Thoracic aorta (tissue), 2 donors: ENCODE results near the gene GCNT3. TPM values are rescaled to one million over a fixed set of nuclear protein-coding genes. Genes with fewer than 3 reads are reported as not detected.

Experiments
- ATAC-seq: fragments of 150-250 bp; one replicate; pipeline ENCODE4 v1.8.0; 2017; ENCODE audit warnings: low read depth; ENCODE audit not compliant: insufficient number of reproducible peaks, low FRiP score
- DNase-seq: peaks from one replicate; pipeline ENCODE4 v3.0.0-alpha.2; 2020; ENCODE audit warnings: low spot score
- H3K27ac ChIP-seq, 2 donors: fragments of 200-600 bp; sonication (generic); 1 replicate in 1 of 2; 2 replicates in 1 of 2; pipeline ENCODE4 v1.5.1; 2016; ENCODE audit warnings: mild to moderate bottlenecking in 2 of 2, moderate library complexity in 2 of 2
- H3K27me3 ChIP-seq: fragments of 200-600 bp; sonication (generic); replicated peaks from 2 replicates; pipeline ENCODE4 v1.6.0; 2016; ENCODE audit warnings: mild to moderate bottlenecking; ENCODE audit not compliant: insufficient read depth
- H3K36me3 ChIP-seq: fragments of 200-600 bp; sonication (generic); one replicate; pipeline ENCODE4 v1.5.1; 2016
- H3K4me1 ChIP-seq, 2 donors: fragments of 200-600 bp; sonication (generic); 1 replicate in 1 of 2; 2 replicates in 1 of 2; pipeline versions ENCODE4 v1.5.1 to v1.6.0; 2016; ENCODE audit warnings: low read depth in 2 of 2, mild to moderate bottlenecking in 1 of 2; ENCODE audit not compliant: control insufficient read depth in 1 of 2
- H3K4me3 ChIP-seq: fragments of 200-600 bp; sonication (generic); 2 replicates; pipeline ENCODE4 v1.5.1; 2016; ENCODE audit warnings: mild to moderate bottlenecking
- H3K9me3 ChIP-seq: fragments of 200-600 bp; sonication (generic); 2 replicates; pipeline ENCODE4 v1.5.1; 2016
- total RNA-seq, 2 donors: library from RNA; depleted of rRNA; stranded (reverse); fragments of >200 nt; gene quantifications; one replicate each; pipeline versions ENCODE4 v1.1.0 to v1.2.3, GENCODE V29; 2016
- TF ChIP-seq, protein P1 (sequence below): fragments of 200-600 bp; sonication (generic); IDR thresholded peaks from one replicate; pipeline ENCODE4 v1.5.1; 2019; ENCODE audit warnings: antibody characterized with exemption

Gene GCNT3
- total RNA-seq, 2 donors from 2014 or later = 0.92 TPM; not detected in 1

DNA sequence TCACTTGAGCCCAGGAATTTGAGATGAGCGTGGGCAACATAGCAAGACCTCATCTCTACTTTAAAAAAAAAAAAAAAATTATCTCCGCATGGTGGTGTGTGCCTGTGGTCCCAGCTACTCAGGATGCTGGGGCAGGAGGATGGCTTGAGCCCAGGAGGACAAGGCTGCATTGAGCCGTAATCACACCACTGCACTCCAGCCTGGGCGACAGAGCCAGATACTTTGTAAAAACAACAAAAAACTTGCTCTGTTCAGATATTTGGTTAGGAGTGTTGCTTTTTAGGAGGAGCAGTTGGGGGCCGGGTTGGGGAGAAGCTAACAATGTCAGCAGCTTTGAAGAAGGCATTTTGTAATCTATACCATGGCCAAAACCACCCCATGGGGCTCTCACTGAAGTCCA, 4.1 kb downstream of the GCNT3 start:
- no peaks in the 10 kb centered on the region for H3K4me1 ChIP-seq
- DNase-seq (no peak), ATAC-seq (no peak)
- no peaks in the 10 kb centered on the region for H3K27me3 ChIP-seq
- H3K36me3 ChIP-seq = no peaks in the 10 kb centered on the region
- TF ChIP-seq, protein P1, sequence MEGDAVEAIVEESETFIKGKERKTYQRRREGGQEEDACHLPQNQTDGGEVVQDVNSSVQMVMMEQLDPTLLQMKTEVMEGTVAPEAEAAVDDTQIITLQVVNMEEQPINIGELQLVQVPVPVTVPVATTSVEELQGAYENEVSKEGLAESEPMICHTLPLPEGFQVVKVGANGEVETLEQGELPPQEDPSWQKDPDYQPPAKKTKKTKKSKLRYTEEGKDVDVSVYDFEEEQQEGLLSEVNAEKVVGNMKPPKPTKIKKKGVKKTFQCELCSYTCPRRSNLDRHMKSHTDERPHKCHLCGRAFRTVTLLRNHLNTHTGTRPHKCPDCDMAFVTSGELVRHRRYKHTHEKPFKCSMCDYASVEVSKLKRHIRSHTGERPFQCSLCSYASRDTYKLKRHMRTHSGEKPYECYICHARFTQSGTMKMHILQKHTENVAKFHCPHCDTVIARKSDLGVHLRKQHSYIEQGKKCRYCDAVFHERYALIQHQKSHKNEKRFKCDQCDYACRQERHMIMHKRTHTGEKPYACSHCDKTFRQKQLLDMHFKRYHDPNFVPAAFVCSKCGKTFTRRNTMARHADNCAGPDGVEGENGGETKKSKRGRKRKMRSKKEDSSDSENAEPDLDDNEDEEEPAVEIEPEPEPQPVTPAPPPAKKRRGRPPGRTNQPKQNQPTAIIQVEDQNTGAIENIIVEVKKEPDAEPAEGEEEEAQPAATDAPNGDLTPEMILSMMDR = no peak
- no peak overlapping the region for H3K4me3 ChIP-seq
- H3K27ac ChIP-seq = no peak overlapping the region
- H3K9me3 ChIP-seq = no peaks in the 10 kb centered on the region

DNA sequence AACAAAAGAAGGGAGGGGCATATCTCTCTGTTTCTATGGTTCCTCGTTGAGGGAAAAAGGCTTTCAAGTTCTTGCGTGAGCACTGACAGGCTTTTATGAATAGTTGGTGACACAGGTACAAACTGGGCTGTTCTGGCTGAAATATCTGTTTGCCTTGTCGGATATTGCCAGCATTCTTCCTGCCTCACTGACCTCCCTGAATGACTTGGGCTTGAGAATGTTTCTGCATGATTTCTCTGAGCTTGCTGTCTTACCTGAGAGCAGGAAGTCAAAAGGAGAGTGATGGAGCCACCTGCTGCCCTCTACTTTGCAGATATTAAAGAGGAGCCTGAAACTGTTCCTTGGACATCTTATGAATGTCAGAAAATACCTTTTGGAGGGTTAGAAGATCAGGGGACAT, 4.8 kb downstream of the GCNT3 start:
- H3K36me3 ChIP-seq = no peaks in the 10 kb centered on the region
- DNase-seq (no peak), ATAC-seq (no peak)
- no peaks in the 10 kb centered on the region for H3K27me3 ChIP-seq
- no peaks in the 10 kb centered on the region for H3K4me1 ChIP-seq
- H3K9me3 ChIP-seq = no peaks in the 10 kb centered on the region
- H3K4me3 ChIP-seq = no peak overlapping the region
- H3K27ac ChIP-seq = no peak overlapping the region
- TF ChIP-seq, protein P1 = no peak

DNA sequence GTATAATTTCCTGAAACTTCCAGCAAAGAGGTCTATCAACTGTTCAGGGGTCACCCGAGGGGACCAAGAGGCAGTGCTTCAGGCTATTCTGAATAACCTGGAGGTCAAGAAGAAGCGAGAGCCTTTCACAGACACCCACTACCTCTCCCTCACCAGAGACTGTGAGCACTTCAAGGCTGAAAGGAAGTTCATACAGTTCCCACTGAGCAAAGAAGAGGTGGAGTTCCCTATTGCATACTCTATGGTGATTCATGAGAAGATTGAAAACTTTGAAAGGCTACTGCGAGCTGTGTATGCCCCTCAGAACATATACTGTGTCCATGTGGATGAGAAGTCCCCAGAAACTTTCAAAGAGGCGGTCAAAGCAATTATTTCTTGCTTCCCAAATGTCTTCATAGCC, 6.8 kb downstream of the GCNT3 start:
- H3K4me3 ChIP-seq = no peak overlapping the region
- no peak overlapping the region for H3K27ac ChIP-seq
- H3K9me3 ChIP-seq = no peaks in the 10 kb centered on the region
- ATAC-seq = no peak
- H3K4me1 ChIP-seq = no peaks in the 10 kb centered on the region
- H3K36me3 ChIP-seq = no peaks in the 10 kb centered on the region
- H3K27me3 ChIP-seq = no peaks in the 10 kb centered on the region
- TF ChIP-seq, protein P1 = no peak
- no peak for DNase-seq

DNA sequence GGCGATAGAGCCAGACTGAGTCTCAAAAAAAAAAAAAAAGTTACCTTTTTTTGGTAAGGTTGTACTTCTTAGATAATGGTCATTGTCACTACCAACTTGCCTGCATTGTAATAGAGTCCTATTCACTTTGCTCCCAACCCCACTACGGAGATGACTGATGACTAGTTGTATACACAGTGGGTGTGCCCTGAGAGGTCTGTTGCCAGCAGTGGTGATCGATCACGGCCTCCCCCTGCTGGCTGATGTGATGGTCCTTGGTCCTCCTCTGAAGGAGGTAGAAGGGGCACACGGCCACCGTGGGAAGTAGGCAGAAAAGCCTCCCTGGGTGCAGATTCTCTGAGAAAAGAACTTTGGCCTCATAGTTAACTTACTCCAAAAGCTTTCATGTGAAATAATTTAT, 10.7 kb downstream of the GCNT3 start:
- no peak for DNase-seq
- ATAC-seq = no peak
- no peak overlapping the region for H3K27ac ChIP-seq
- H3K27me3 ChIP-seq = no peaks in the 10 kb centered on the region
- no peaks in the 10 kb centered on the region for H3K4me1 ChIP-seq
- no peaks in the 10 kb centered on the region for H3K9me3 ChIP-seq
- no peaks in the 10 kb centered on the region for H3K36me3 ChIP-seq
- H3K4me3 ChIP-seq = no peak overlapping the region
- TF ChIP-seq, protein P1 = no peak

DNA sequence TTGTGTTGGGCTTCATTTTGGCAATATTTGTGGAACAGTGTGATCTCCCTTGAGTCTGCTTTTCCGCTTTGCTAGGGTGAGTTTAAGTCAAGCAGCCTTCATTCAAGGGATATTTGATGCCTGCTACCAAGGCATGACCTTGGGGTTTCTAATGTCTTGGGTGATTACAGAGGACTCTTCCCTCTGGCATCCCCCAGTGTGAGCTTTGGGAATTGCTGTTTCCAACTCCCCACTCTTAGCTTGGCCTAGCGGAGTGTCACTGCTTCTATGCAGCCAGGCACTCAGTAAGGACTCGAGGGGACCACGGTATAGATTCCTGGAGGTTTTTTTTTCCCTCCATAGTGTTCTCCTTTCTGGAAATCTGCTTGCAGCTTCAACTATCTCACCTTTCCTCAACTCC, 21.1 kb downstream of the GCNT3 start:
- no peaks in the 10 kb centered on the region for H3K27me3 ChIP-seq
- H3K9me3 ChIP-seq = no peaks in the 10 kb centered on the region
- H3K27ac ChIP-seq = no peak overlapping the region
- DNase-seq = no peak
- TF ChIP-seq, protein P1 = no peak
- peaks cover under 1% of the 10 kb centered on the region for H3K36me3 ChIP-seq
- no peak for ATAC-seq
- no peak overlapping the region for H3K4me3 ChIP-seq
- H3K4me1 ChIP-seq = no peaks in the 10 kb centered on the region
